Activated CD4-positive, alpha-beta T cell treated with anti-CD3 and anti-CD28 coated beads, Interleukin-2, amount 50 U/mL, for 1 hour (primary cell): Measurements from ENCODE around the gene QSOX1.
A peak's percentile ranks its signal among the peaks of the same experiment; 100 is the strongest.
"Not testable (repeated sequence)": the region's sequence is repeated elsewhere in the genome, so short reads cannot be mapped to it uniquely, and the experiment has no call there.

Experiments
- DNase-seq: peaks from one replicate; pipeline ENCODE4 v3.0.0-alpha.2; 2020

QSOX1 gene, protein sequence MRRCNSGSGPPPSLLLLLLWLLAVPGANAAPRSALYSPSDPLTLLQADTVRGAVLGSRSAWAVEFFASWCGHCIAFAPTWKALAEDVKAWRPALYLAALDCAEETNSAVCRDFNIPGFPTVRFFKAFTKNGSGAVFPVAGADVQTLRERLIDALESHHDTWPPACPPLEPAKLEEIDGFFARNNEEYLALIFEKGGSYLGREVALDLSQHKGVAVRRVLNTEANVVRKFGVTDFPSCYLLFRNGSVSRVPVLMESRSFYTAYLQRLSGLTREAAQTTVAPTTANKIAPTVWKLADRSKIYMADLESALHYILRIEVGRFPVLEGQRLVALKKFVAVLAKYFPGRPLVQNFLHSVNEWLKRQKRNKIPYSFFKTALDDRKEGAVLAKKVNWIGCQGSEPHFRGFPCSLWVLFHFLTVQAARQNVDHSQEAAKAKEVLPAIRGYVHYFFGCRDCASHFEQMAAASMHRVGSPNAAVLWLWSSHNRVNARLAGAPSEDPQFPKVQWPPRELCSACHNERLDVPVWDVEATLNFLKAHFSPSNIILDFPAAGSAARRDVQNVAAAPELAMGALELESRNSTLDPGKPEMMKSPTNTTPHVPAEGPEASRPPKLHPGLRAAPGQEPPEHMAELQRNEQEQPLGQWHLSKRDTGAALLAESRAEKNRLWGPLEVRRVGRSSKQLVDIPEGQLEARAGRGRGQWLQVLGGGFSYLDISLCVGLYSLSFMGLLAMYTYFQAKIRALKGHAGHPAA

GRCh38 chr1:180154325-180155181, at the start of gene QSOX1:
TSS of gene QSOX1 (plus strand) at chr1:180154869. CDS start at chr1:180154908, 39 bp downstream.
- DNase-seq: peak; percentile 86

DNA sequence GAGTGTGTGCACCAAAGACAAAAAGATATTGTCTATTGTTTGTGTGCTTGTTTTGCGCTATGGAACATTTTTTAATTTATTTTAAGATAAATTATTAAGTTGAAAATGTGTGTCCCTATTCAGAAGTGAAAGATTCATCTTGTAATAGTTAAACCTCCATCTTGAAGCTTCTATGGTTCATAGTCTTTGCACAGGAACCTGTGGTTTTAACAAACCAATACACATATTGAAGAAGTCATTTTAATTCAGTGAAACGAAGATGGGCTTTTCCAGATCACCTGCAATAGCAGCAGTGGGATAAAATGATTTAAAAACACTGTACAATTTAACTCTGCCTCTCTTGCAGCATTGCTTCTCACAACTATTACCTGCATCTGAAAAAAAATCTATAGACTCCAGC, 42.6 kb upstream of the QSOX1 start:
- no peak for DNase-seq

DNA sequence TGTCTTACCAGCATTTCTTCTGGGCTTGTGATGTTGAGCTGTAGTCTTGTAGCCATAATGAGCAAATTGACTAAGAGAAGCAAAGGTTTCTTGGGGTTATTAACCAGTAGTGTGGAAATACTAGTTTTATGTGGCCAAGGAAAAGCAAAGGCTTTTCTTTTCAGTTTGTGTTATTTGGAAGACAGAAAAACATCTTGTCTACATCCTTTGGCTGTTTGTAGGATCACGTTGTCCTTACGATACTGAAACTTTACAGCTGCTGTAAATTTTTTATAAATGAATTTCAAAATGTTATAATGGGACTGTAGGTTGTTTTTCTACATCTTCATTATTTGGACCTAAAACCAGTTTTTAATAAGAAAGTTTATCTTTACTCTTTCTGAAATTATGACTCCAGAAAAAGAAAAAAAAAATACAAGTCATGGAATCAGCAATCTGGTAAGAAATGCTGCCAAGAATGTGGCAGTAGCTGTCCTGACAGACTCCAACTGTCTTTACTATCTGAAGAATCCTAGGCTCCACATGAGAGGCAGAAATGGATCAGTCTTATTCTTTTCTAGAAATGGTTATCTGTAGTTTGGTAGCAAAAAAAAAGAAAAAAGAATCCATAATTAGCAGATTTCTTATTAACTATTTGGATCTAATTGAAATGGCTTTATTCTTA, 41.6 kb upstream of the QSOX1 start:
- no peak for DNase-seq

DNA sequence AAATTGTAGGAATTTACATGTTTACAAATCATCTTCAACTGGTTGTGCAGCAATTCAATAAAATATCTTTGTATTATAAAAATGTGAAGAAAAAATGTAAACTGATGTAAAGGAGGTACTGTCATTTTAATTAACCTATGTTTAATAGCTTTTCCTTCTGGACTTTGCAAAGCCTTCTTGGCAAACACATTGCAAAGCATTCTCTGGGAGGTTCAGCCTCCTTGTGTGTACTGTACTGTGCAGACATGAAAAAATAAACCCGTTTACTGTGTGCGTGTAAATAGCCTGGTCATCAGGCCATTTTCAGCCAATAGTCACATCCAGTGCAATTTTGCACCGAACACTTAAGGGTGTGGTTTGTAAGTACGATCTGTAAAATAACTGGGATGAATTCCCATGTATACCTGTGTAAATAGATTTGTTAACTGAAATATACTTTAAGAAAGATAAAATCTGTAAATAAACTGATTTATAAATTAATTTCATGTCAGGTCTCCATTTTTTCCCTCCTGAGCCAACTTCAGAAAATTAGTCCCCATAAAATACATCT, 40.2 kb upstream of the QSOX1 start:
- no peak for DNase-seq

GRCh38 chr1:180116964-180117763, 37.5 kb upstream of the QSOX1 start:
- DNase-seq: no peak

- DNase-seq: no peak
Observed at GRCh38 chr1:180117764-180118116, 36.9 kb upstream of the QSOX1 start.

DNA sequence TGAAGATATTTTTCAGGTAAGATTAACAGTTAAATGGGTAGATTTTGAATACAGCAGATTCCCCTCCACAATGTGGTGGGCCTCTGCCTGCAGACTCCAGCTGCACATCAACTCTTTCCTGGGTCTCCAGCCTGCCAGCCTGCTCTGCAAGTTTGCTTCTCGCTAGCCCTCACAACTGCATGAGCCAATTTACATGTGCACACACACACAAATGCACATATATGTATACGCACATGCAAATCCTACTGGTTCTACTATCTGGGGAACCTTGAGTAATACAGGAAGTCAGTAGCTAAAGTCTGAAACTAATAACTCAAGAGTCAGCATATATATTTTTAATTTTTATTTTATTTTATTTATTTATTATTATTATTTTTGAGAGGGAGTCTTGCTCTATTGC, 34.8 kb upstream of the QSOX1 start:
- DNase-seq: no peak

DNA sequence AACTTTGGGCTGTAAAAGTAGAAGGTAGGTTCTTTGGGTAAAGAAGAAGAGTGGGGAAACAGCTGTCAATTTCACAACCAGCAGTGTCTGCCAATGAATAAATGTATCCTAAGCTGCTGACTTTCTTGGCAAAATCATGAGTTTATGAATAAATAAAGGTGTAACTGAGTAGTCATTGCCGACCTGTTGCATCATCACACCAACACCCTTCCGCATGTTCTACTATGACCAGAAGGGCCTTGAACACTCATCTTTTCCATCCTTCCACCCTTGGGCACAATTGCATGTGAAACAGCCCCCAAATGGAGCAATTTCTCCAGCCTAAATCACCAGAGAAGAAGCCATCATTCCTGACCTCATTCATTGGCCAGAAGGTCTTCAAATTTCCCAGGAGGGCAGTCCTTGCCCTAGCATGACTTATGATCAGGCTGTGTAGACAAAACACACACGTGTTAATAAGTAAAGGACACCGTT, 31.2 kb upstream of the QSOX1 start:
- DNase-seq: no peak

DNA sequence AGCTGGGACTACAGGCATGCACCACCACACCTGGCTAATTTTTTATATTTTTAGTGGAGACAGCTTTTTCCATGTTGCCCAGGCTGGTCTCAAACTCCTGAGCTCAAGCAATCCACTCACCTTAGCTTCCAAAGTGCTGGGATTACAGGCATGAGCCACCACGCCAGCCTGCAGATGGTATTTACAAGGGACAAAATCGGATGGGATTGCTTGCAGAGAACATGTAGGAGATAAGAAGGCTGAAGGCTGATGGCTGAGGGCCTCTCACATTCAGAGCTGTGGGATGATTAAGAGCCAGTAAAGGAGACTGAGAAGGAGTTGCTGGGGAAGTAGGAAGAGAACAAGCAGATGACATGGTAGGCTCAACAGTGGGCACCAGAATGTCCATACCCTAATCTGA, 24.0 kb upstream of the QSOX1 start:
- DNase-seq: no peak

DNA sequence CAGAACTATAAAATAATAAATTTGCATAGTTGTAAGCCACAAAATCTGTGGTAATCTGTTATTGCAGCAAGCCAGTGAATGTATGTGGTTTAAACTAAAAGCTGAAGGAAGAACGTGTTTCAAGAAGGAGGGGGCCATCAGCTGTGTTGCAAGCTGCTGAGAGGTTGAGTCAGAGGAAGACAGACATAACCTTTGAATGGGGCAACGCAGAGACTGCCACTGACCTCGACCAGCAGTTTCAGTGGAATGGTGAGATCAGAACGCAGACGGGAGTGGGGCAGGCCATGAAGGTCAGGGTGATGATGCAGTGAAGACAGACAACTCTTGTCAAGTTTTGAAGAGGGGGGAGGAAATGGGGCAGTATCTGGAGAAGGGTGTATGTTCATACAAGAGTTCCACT, 23.2 kb upstream of the QSOX1 start:
- no peak for DNase-seq

DNA sequence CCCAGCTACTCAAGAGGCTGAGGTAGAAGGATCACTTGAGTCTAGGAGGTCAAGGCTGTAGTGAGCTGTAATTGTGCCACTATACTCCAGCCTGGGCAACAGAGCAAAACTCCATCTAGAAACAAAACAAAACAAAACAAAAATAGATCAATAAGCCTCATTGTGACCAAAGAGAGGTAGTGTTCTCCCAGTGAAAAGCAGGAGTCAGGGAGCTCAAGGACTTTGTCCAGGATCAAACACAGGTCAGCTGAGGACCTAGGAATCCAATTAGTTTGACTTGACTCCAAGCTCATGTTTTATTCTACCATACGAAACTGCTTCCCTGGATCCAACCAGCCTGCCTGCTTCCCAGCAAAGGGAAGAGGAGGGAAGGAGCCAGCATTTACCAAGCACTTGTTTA, 21.5 kb upstream of the QSOX1 start:
- no peak for DNase-seq

DNA sequence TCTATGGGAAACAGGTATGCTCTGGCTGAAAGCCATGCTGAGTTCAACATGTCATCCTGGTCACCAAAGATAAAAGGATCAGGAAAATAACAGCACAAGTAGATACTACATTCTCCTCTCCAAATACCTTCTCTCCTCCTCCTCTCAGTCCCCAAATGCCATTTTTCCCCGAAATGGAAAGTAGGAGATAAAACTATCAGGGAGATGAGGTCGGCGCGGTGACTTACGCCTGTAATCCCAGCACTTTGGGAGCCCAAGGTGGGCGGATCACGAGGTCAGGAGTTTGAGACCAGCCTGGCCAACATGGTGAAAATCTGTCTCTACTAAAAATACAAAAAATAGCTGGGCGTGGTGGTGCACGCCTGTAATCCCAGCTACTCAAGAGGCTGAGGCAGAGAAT, 21.0 kb upstream of the QSOX1 start:
- DNase-seq: not testable (repeated sequence)

DNA sequence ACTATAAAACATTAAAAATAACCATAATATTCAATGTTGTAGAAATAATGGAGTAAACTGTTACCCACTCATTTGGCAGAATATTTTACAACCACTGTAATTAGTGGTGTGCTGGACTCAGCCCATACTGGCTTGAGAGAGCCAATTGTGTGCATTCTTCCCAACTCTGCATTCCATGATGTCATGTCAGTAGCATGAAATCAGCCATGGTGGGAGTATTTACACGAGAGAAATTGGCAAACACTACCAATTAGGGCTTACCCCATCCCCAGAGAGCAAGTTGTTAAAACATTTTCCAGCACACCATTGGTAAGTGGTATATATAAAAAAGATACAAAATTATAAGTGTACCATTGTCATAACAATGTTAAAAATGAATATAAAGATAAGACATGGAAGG, 19.1 kb upstream of the QSOX1 start:
- DNase-seq: no peak

DNA sequence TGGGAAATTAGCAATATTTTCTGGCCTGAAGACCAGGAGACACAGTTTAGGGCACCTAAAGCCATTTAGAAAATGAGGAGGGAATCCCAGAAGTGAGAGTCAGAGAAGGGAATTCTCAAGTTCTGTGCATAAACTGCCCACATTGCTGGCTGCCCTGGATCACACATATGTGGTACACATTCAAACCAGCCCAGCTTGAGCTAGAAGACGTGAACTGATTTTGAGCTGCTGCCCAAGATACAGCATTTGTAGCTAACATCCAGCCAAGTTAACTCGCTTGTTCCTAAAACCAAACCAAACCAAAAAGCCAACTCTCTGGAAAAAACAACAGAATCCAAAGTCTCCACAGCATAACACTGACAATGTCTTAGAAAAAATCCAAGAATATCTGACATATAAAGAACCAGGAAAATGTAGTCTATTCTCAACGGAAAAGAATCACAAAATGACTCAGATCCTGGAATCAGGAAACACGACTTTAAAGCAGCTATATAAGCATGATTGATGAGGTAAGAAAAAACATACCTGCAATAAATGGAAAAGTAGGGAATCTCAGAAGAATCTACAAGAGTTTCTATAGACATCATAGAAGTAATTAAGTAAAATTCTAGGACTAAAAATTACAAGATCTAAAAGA, 18.2 kb upstream of the QSOX1 start:
- DNase-seq: no peak

DNA sequence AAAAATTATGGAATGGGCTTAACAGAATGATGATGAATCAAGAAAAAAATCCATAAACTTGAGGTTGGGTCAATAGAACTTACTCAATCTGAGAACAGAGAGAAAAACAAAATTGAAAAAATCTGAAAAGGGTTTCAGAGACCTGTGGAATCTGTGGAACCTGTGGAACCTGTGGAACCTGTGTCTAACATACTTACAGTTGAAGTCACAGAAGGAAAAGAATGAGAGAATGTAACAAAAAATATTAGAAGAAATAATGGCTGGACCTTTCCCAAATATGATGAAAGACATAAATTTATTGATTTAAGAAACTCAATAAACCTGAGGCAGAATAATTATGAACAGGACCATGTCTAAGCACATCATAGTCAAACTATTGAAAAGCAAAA, 17.7 kb upstream of the QSOX1 start:
- DNase-seq: no peak

GRCh38 chr1:180137776-180138175, 16.9 kb upstream of the QSOX1 start:
- DNase-seq: no peak

DNA sequence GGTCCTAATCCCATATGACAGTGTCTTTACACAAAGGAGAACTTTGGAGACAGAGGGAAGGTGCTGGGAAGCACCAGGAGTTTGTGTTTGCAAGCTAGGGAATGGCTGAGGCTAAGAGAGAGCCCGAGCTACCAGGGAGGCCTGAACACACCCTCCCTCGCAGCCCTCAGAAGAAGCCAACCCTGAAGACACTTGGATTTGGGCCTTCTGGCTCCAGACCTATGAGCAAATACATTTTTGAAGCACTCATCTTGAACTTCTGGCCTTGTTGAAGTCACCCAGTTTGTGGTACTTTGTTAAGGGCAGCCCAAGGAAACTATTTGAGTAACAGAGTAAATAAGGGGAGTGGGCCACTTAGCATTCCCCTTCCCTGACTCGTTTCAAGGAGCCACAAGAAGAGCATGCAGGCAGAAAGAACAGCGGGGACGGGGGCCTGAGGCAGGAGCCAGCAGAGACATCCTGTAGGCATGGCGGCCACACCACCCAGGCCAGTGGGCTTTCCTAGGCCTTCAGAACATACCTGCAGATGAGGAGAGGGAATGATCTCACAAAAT, 13.2 kb upstream of the QSOX1 start:
- no peak for DNase-seq

- no peak for DNase-seq
Observed at GRCh38 chr1:180143359-180143758, 11.3 kb upstream of the QSOX1 start.

GRCh38 chr1:180144659-180145357, 9.9 kb upstream of the QSOX1 start:
- no peak for DNase-seq

- DNase-seq: no peak
Observed at GRCh38 chr1:180145446-180145845, 9.2 kb upstream of the QSOX1 start.
